ENCODE data around the gene GMPS.
"Not testable (repeated sequence)": the region's sequence is repeated elsewhere in the genome, so short reads cannot be mapped to it uniquely, and the experiment has no call there.

GMPS gene

GRCh38 chr3:155944081-155944480, 73.6 kb downstream of the GMPS start:
- DNase-seq = no peak

- no peak for DNase-seq
These were observed 75.7 kb downstream of the GMPS start for GRCh38 chr3:155946178-155946577.

DNA sequence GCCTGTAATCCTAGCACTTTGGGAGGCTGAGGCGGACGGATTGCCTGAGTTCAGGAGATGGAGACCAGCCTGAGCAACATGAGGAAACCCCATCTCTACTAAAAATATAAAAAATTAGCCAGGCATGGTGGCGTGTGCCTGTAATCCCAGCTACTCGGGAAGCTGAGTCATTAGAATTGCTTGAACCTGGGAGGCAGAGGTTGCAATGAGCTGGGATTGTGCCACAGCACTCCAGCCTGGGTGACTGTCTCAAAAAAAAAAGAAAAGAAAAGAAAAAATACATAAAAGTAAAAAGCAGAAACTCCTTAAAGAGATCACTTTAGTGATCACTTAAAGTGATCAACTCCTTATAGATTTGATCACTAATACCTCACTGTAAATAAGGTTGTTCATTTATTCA, 78.0 kb downstream of the GMPS start:
- DNase-seq = no peak

DNA sequence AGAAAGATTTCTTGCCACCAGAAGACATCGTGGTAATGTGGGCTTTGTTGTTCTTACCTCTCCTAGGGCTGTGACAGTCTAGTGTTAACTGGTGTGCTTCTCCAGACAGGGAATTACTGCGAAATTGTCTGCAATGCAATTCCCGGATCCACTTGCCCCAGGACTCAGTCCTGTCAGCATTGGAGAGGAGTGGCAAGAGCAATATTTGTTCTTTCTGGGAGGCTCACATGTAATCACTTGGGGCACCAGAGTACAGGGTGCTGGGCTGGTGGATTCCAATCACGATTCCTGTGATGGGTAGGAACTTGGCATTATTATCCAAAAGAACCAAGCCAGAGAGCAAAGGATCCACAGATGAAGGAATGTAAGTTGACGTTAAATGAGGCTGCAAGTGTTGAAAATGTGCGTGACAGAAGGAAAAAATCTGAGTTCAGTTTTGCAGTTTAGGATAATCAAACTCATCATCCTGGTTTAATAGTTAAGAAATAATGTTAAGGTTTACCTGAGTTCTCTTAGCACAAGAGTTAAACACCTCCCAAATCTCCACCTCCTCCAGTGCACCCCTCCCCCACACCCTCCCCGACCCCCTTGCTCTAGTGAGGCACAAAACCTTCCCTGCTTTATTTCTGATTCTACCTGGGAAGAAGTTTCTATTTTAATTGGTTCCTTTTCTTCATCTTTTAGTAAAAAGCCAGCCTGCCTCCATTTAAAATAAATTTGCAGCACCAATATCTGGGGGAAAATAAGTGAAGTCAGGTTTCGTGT, 79.2 kb downstream of the GMPS start:
- DNase-seq = no peak

- DNase-seq = no peak
These were observed 86.3 kb downstream of the GMPS start for GRCh38 chr3:155956508-155957411.

- DNase-seq = no peak
These were observed 87.0 kb downstream of the GMPS start for GRCh38 chr3:155957412-155957880.

GRCh38 chr3:155958676-155959075, 88.2 kb downstream of the GMPS start:
- DNase-seq = no peak

- DNase-seq = no peak
These were observed 89.6 kb downstream of the GMPS start for GRCh38 chr3:155960060-155960459.

DNA sequence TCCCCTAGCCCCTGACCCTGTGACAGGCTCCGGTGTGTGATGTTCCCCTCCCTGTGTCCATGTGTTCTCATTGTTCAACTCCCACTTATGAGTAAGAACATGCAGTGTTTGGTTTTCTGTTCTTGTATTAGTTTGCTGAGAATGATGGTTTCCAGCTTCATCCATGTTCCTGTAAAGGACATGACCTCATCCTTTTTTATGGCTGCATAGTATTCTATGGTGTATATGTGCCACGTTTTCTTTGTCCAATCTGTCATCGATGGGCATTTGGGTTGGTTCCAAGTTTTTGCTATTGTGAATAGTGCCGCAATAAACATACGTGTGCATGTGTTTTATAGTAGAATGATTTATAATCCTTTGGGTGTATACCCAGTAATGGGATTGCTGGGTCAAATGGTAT, 90.6 kb downstream of the GMPS start:
- DNase-seq = not testable (repeated sequence)

DNA sequence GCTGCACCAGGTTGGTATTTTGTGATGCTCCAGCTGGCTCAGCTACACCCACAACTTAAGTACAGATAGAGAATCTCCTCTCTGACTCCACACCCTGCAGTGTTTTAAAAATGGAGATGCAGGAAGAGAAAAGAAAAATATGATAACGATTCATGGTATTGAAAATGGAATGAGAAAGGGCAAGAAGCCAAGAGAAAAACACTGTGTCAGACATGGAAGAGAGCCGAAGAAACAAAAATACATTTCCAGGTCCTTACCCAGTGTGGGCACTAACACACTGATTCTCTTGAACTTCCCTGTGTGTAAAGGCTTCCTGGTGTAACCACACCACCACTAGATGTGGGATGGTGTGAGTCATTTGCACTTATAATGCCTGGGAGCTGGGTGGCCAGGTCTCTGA, 93.1 kb downstream of the GMPS start:
- no peak for DNase-seq

GRCh38 chr3:155970398-155970797, 99.9 kb downstream of the GMPS start:
- DNase-seq = no peak

DNA sequence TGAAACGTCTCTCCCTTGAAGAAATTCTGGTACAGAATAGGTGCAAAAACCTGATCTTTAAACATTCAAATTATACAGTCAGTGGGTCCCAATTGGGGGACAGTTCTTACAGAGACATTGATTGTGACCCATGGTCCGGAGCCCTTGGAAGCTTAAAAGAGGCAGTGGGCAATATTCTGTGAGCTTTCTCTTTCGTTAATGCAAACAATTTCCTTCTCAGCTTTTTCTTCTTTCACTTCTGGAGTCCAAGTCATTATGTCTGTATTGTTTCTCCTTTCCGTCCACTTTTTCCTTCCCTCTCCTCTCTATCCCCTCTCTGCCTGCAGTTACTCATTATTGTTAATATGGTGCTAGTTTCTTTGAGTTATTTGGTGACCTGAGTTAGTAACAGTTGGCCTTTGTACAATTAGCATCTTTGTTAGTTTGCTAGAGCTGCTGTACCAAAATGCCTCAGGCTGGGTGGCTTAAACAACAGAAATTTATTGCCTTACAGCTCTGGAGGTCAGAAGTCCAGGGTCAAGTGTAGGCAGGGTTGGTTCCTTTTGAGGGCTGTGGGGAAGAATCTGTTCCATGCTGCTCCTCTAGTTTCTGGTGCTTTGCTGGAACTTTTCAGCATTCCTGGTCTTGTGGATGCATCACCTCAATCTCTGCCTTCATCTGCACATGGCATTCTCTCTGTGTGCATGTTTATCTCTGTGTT, 102.6 kb downstream of the GMPS start:
- DNase-seq = no peak

- no peak for DNase-seq
These were observed 107.9 kb downstream of the GMPS start for GRCh38 chr3:155978324-155978723.

- no peak for DNase-seq
These were observed 109.3 kb downstream of the GMPS start for GRCh38 chr3:155979746-155980145.

DNA sequence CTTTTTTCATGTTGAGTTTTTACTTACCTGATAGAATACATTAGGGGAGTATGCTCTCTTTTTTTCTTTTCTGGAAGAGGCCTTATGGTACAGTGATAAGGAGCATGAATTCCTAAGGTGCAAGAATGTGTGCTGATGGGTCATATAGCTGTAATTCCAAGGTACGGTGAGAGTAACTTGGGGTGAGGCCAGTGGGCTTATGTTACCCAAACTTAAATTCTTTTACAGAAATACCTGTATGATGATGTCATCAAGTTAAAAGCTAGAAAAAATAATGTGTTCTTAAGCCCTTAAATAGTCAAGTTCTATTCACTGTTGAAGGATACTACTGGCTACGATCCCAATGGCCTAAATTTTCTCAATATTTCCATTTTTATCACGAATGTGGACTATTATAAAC, 111.2 kb downstream of the GMPS start:
- no peak for DNase-seq

DNA sequence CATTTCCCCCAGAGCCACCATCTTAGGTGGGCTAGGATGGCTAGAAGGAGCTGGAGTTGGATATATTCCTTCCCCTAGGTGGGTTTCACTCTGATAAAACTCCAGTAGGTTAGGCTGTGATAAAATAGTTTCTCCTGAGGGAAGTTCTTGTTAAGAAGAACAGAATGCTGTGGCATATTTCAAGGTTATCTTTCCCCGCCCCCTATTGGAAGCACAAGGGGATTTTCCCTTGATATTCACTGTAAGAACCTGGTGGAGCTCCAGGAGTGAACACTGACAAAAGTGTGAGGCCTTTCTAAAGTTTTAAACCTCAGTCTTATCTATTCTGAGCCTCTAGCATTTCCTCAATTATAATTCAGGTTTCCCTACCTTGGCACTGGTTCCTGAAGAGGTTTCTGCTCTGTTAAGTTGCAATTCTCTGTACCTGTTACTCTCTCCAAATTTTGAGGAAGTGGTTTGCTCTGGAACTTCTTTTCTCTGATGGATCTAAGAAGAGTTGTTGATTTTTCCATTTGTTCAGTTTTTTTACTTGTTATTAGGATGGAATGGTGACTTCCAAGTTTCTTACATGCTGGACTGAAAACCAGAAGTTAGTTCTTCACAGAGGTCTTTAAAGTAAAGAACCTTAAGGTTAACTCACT, 113.5 kb downstream of the GMPS start:
- DNase-seq = no peak

DNA sequence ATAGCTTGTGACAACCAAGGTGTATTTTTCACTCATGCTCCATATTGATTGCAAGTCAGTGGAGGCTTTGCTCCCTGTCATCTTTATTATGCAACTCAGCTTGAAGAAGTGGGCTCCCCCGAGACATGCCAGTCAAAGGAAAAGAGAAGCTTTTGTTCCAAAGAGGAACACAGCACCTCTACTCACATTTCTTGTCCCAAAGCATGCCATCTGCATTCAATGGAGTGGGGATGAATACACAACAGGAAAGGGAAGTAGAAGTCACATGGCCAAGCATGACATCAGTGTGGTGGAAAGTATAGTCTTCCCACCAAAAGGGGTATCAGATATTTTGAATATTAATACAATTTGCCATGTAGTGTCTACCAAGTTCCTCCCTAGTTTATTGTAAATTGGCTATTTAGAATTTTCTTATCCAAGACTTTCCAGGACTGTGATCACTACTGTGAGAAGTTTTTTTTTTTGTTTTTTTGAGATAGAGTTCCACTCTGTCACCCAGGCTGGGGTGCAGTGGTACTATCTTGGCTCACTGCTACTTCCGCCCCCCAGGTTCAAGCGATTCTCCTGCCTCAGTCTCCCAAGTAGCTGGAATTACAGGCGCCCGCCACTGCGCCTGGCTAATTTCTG, 114.5 kb downstream of the GMPS start:
- DNase-seq = no peak

GRCh38 chr3:155989536-155989935, 119.1 kb downstream of the GMPS start:
- no peak for DNase-seq

DNA sequence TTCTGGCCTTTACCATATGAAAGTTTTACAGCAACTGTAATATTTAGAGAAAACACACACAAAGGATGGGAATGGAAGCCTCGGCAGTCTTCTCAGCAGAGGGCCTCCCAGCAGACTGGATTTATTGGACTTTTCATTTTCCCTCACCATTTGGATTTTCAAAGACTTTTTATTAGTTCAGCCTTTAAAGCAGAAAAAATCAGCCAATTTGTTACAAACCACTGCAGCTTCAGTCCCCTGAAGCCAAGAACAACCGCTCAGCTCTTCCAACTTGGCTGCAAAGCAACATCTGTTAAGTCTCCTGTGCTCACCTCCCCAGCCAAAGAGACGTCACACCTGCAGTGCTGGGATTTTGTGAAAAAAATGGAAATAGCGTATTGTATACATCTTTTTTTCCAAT, 120.8 kb downstream of the GMPS start:
- no peak for DNase-seq

- no peak for DNase-seq
These were observed 121.4 kb downstream of the GMPS start for GRCh38 chr3:155991847-155992246.

All from GOT3 (cell line).